Endothelial cell of umbilical vein (primary cell): Measurements from ENCODE around the gene POLN. TPM values are rescaled to one million over a fixed set of nuclear protein-coding genes. Genes with fewer than 3 reads are reported as not detected.

Experiments used
- BruUV-seq: library from RNA; stranded (reverse); fragments of 400-500 nt; replicated peaks from 2 replicates; lab custom pipeline; 2021; lab: Mats Ljungman, UMichigan
- CTCF ChIA-PET: fragments of 300-600, 350-600 bp; sonication (Branson Sonifier 250); formaldehyde crosslinking; loops from one replicate; lab custom pipeline; 2021; ENCODE audit warnings: antibody characterized with exemption, inconsistent platforms; lab: Charles Lee
- POLR2A ChIA-PET: fragments of 300-600, 350-600 bp; sonication (Branson Sonifier 250); formaldehyde crosslinking; loops from one replicate; lab custom pipeline; 2021; ENCODE audit warnings: antibody characterized with exemption, inconsistent platforms; lab: Charles Lee
- DNase-seq: peaks from one replicate; pipeline ENCODE4 v3.0.0-alpha.2; 2011; ENCODE audit warnings: low read depth, low spot score
- FAIRE-seq: peaks from 2 replicates; lab custom pipeline; 2011; peaks lifted over from hg19 to GRCh38; lab: Jason Lieb, UNC
- H2AFZ ChIP-seq: 2 replicates; pipeline ENCODE4 v1.6.0; 2012; ENCODE audit warnings: low read depth, low read length, control low read depth, inconsistent platforms
- H3K27ac ChIP-seq: 2 replicates; pipeline ENCODE4 v1.5.1; 2011; ENCODE audit warnings: low read depth, mild to moderate bottlenecking, control low read depth, low read length, moderate library complexity; ENCODE audit not compliant: insufficient read depth
- H3K27me3 ChIP-seq, 2 experiments: 2 replicates each; pipeline versions ENCODE4 v1.6.0 to v1.6.1; 2011; ENCODE audit warnings: low read length in 2 of 2, mixed read lengths in 1 of 2; ENCODE audit not compliant: control insufficient read depth in 2 of 2, insufficient read depth in 2 of 2
- H3K36me3 ChIP-seq, 2 experiments: 2 replicates in 1 of 2; 3 replicates in 1 of 2; pipeline ENCODE4 v1.5.1; 2011; ENCODE audit warnings: low read length in 2 of 2, mild to moderate bottlenecking in 1 of 2, moderate library complexity in 1 of 2; ENCODE audit not compliant: control insufficient read depth in 2 of 2, insufficient read depth in 2 of 2; ENCODE audit errors: extremely low read depth in 1 of 2
- H3K4me1 ChIP-seq: 3 replicates; pipeline ENCODE4 v1.5.1; 2011; ENCODE audit warnings: mild to moderate bottlenecking, low read length; ENCODE audit not compliant: control insufficient read depth, insufficient read depth; ENCODE audit errors: extremely low read depth
- H3K4me2 ChIP-seq: 2 replicates; pipeline ENCODE4 v1.6.1; 2011; ENCODE audit warnings: low read length, control low read depth, mixed read lengths; ENCODE audit not compliant: insufficient read depth
- H3K4me3 ChIP-seq, 3 experiments: fragments of 200-600 bp in 1 of 3; sonication (generic), shearing (Covaris generic) in 1 of 3; replicated peaks in 1 of 3; 2 replicates each; pipeline ENCODE4 v1.5.1; 2011 to 2016; ENCODE audit warnings: control low read depth in 3 of 3, low read length in 3 of 3, mild to moderate bottlenecking in 2 of 3, inconsistent platforms in 1 of 3, low read depth in 1 of 3, moderate library complexity in 1 of 3; ENCODE audit not compliant: insufficient read depth in 1 of 3
- H3K79me2 ChIP-seq: 2 replicates; pipeline ENCODE4 v1.6.0; 2012; ENCODE audit warnings: low read length, inconsistent platforms; ENCODE audit not compliant: control insufficient read depth, insufficient read depth
- H3K9ac ChIP-seq: replicated peaks from 2 replicates; pipeline ENCODE3; 2011; ENCODE audit warnings: low read length, control low read depth; ENCODE audit not compliant: insufficient read depth; ENCODE audit errors: extremely low read depth
- H3K9me1 ChIP-seq: replicated peaks from 3 replicates; pipeline ENCODE4 v1.6.0; 2011; ENCODE audit warnings: mild to moderate bottlenecking, low read length; ENCODE audit not compliant: control insufficient read depth, insufficient read depth; ENCODE audit errors: extremely low read depth
- H3K9me3 ChIP-seq: replicated peaks from 2 replicates; pipeline ENCODE4 v1.5.1; 2012; ENCODE audit warnings: low read length, inconsistent platforms; ENCODE audit not compliant: control insufficient read depth, insufficient read depth
- H4K20me1 ChIP-seq: replicated peaks from 2 replicates; pipeline ENCODE3; 2011; ENCODE audit warnings: mild to moderate bottlenecking, low read length; ENCODE audit not compliant: control insufficient read depth, insufficient read depth; ENCODE audit errors: extremely low read depth
- EZH2 ChIP-seq: IDR thresholded peaks from 2 replicates; pipeline ENCODE4 v1.6.1; 2012; ENCODE audit warnings: borderline replicate concordance, low read depth, mild to moderate bottlenecking, moderate library complexity, low read length, inconsistent platforms; ENCODE audit not compliant: severe bottlenecking
- FOS ChIP-seq: IDR thresholded peaks from 2 replicates; pipeline ENCODE4 v1.6.1; 2011; ENCODE audit warnings: mild to moderate bottlenecking, low read length, moderate library complexity, borderline replicate concordance; ENCODE audit not compliant: insufficient read depth
- GATA2 ChIP-seq: IDR thresholded peaks from 2 replicates; pipeline ENCODE4 v1.7.0; 2011; ENCODE audit warnings: low read depth, mild to moderate bottlenecking, moderate library complexity, mixed read lengths, low read length; ENCODE audit not compliant: insufficient read length, insufficient read depth
- JUN ChIP-seq: IDR thresholded peaks from 2 replicates; pipeline ENCODE4 v1.6.1; 2011; ENCODE audit warnings: borderline replicate concordance, low read depth; ENCODE audit not compliant: insufficient read length, insufficient read depth
- MYC ChIP-seq: IDR thresholded peaks from one replicate; pipeline ENCODE4 v1.6.1; 2011; ENCODE audit warnings: mild to moderate bottlenecking, low read depth, low read length
- POLR2A ChIP-seq: IDR thresholded peaks from 2 replicates; pipeline ENCODE4 v1.6.1; 2012; ENCODE audit warnings: low read depth, mild to moderate bottlenecking, control low read depth, low read length
- POLR2AphosphoS5 ChIP-seq: IDR thresholded peaks from 2 replicates; pipeline ENCODE4 v1.6.1; 2012; ENCODE audit warnings: low read depth, mild to moderate bottlenecking, control low read depth, low read length, moderate library complexity; ENCODE audit not compliant: insufficient read depth
- dilution Hi-C: fragments of 300-500 bp; cut with MboI; formaldehyde crosslinking; loops from one replicate; pipeline ENCODE4 v1.15.0; 2019; ENCODE audit warnings: low sequenced_read_pairs; ENCODE audit not compliant: extremely low pct_ligation_motif_present
- intact Hi-C: fragments of 100-400 bp; cut with micrococcal nuclease; formaldehyde crosslinking; loops from one replicate; pipeline ENCODE4 v1.10.0; 2022
- polyA plus RNA-seq, 4 experiments: library from polyadenylated mRNA; depleted of rRNA in 3 of 4; stranded (reverse) in 3 of 4; unstranded in 1 of 4; fragments of >200 nt; gene quantifications; 2 replicates each; pipeline versions ENCODE4 v1.2.1 to v1.2.3, GENCODE V29; 2011 to 2012; ENCODE audit warnings: missing spikeins in 1 of 4
- total RNA-seq: library from RNA; stranded (reverse); gene quantifications from 2 replicates; pipeline ENCODE4 v1.2.3, GENCODE V29; 2021
- TF ChIP-seq, protein P1 (sequence below), 2 donors: IDR thresholded peaks; 1 replicate in 1 of 2; 2 replicates in 1 of 2; pipeline ENCODE4 v1.5.1; 2011; ENCODE audit warnings: low read length in 2 of 2, mild to moderate bottlenecking in 2 of 2, moderate library complexity in 2 of 2, control low read depth in 1 of 2, inconsistent platforms in 1 of 2, low read depth in 1 of 2; ENCODE audit not compliant: insufficient read depth in 1 of 2; ENCODE audit errors: extremely low read depth in 1 of 2
- TF ChIP-seq, protein P2 (sequence below): IDR thresholded peaks from 2 replicates; pipeline ENCODE4 v1.6.1; 2011; ENCODE audit not compliant: insufficient read depth, insufficient read length

The POLN gene
- total and polyA plus RNA-seq, 2 donors (not counting 3 experiments of a cell fraction or from before 2014, with no cell fraction given), result 1.3 to 4.2 TPM

DNA sequence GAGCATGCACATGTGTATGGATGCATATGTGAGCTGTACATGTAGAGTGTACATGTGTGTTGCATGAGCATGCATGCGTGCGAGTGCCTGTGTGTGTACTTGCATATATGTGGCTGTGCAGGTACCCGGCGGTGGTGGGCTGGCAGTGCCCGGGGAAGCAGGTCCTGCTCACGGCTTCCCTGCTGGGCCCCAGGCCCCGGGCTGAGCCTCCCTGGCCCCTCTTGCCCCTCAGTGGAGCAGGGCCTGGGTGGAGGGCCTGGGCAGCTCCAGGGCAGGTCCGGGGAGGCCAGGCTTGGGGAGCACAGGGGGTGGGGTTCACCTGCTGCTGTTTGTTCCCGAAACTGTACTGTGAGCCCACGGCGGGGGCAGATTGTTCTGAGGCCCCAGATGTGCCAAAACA lies 173.4 kb downstream of the POLN start:
- CTCF ChIA-PET, result no interaction called here
- FAIRE-seq, result no peak
- dilution Hi-C loops, result no loop called here
- Histone ChIP-seq H3K9me3 (no peaks in the 10 kb centered on the region), H3K36me3 (no peaks in the 10 kb centered on the region), H3K9me1 (no peaks in the 10 kb centered on the region), H3K27me3 (no peaks in the 10 kb centered on the region), H3K79me2 (no peaks in the 10 kb centered on the region), H2AFZ (no peak overlapping the region), H3K4me2 (no peak overlapping the region), H3K4me1 (no peaks in the 10 kb centered on the region), H3K27ac (no peak overlapping the region), H4K20me1 (no peaks in the 10 kb centered on the region), H3K4me3 (no peak overlapping the region), H3K9ac (no peak overlapping the region)
- no peak for DNase-seq
- BruUV-seq, result no TSS peak
- TF ChIP-seq FOS, result no peak
- no peak for TF ChIP-seq POLR2A
- no peak for TF ChIP-seq MYC
- TF ChIP-seq, protein P1, sequence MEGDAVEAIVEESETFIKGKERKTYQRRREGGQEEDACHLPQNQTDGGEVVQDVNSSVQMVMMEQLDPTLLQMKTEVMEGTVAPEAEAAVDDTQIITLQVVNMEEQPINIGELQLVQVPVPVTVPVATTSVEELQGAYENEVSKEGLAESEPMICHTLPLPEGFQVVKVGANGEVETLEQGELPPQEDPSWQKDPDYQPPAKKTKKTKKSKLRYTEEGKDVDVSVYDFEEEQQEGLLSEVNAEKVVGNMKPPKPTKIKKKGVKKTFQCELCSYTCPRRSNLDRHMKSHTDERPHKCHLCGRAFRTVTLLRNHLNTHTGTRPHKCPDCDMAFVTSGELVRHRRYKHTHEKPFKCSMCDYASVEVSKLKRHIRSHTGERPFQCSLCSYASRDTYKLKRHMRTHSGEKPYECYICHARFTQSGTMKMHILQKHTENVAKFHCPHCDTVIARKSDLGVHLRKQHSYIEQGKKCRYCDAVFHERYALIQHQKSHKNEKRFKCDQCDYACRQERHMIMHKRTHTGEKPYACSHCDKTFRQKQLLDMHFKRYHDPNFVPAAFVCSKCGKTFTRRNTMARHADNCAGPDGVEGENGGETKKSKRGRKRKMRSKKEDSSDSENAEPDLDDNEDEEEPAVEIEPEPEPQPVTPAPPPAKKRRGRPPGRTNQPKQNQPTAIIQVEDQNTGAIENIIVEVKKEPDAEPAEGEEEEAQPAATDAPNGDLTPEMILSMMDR (IDR thresholded peaks at IDR 0.05; ENCODE audit: extremely low read depth in 1 of 2, insufficient read depth in 1 of 2, low read depth in 1 of 2, low read length in 2 of 2), result no peak
- no peak for TF ChIP-seq GATA2
- TF ChIP-seq POLR2AphosphoS5, result no peak
- TF ChIP-seq, protein P2, sequence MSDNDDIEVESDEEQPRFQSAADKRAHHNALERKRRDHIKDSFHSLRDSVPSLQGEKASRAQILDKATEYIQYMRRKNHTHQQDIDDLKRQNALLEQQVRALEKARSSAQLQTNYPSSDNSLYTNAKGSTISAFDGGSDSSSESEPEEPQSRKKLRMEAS, result no peak
- no peak for TF ChIP-seq JUN
- TF ChIP-seq EZH2, result no peak
- intact Hi-C loops, result no loop called here
- POLR2A ChIA-PET, result no interaction called here
